GM12891 (cell line): ENCODE data around the gene KCNMA1.

Source experiments
- DNase-seq: peaks from one replicate; pipeline ENCODE4 v3.0.0; 2011; ENCODE audit warnings: low spot score; ENCODE audit not compliant: insufficient read length
- FAIRE-seq: peaks from 2 replicates; lab custom pipeline; 2011; peaks lifted over from hg19 to GRCh38; lab: Jason Lieb, UNC
- PAX5 ChIP-seq: IDR thresholded peaks from 2 replicates; pipeline ENCODE4 v1.6.1; 2011; ENCODE audit warnings: low read length, moderate library complexity, mild to moderate bottlenecking; ENCODE audit not compliant: insufficient read depth, severe bottlenecking
- POLR2A ChIP-seq: IDR thresholded peaks from 2 replicates; pipeline ENCODE4 v1.6.1; 2011; ENCODE audit warnings: low read depth, low read length, control low read depth
- POLR2AphosphoS5 ChIP-seq: IDR thresholded peaks from 2 replicates; pipeline ENCODE4 v1.6.1; 2011; ENCODE audit warnings: low read depth, low read length, control low read depth
- POU2F2 ChIP-seq: IDR thresholded peaks from 2 replicates; pipeline ENCODE4 v1.6.1; 2011; ENCODE audit warnings: low read depth, mild to moderate bottlenecking, control low read depth, low read length, moderate library complexity
- SPI1 ChIP-seq: IDR thresholded peaks from 2 replicates; pipeline ENCODE4 v1.6.1; 2011; ENCODE audit warnings: low read depth, low read length, control low read depth
- TAF1 ChIP-seq: IDR thresholded peaks from 2 replicates; pipeline ENCODE4 v1.6.1; 2011; ENCODE audit warnings: low read depth, low read length, control low read depth

KCNMA1 gene

GRCh38 chr10:77114181-77114821 is 523.3 kb downstream of the KCNMA1 start:
- FAIRE-seq, result no peak
- no peak for DNase-seq
- TF ChIP-seq POLR2AphosphoS5 (no peak), SPI1 (no peak), POLR2A (no peak), POU2F2 (no peak), PAX5 (no peak), TAF1 (no peak)

GRCh38 chr10:77111611-77112550 is 525.7 kb downstream of the KCNMA1 start:
- DNase-seq (peak; percentile 18), FAIRE-seq (peak; percentile 56)
- TF ChIP-seq POLR2AphosphoS5 (no peak), TAF1 (no peak), POLR2A (no peak), PAX5 (no peak), POU2F2 (no peak), SPI1 (no peak)

- no peak for DNase-seq
- FAIRE-seq, result no peak
- no peak for TF ChIP-seq SPI1
Measured at GRCh38 chr10:77110757-77111156, 526.9 kb downstream of the KCNMA1 start.

GRCh38 chr10:77109351-77109994 is 528.1 kb downstream of the KCNMA1 start:
- TF ChIP-seq SPI1 (no peak), POU2F2 (no peak), PAX5 (no peak), POLR2AphosphoS5 (no peak), POLR2A (no peak), TAF1 (no peak)
- no peak for FAIRE-seq
- DNase-seq, result no peak

GRCh38 chr10:77106676-77107075 is 530.9 kb downstream of the KCNMA1 start:
- no peak for FAIRE-seq
- DNase-seq, result no peak
- no peak for TF ChIP-seq POLR2AphosphoS5
- no peak for TF ChIP-seq TAF1
- TF ChIP-seq PAX5, result no peak
- no peak for TF ChIP-seq SPI1
- no peak for TF ChIP-seq POU2F2
- no peak for TF ChIP-seq POLR2A

GRCh38 chr10:77105761-77106221 is 531.8 kb downstream of the KCNMA1 start:
- DNase-seq, result no peak
- TF ChIP-seq POLR2AphosphoS5 (no peak), SPI1 (no peak), PAX5 (no peak), POLR2A (no peak), TAF1 (no peak), POU2F2 (no peak)
- no peak for FAIRE-seq

GRCh38 chr10:77104459-77104980 is 533.1 kb downstream of the KCNMA1 start:
- no peak for DNase-seq
- TF ChIP-seq TAF1 (no peak), POLR2A (no peak), SPI1 (no peak), POU2F2 (no peak), PAX5 (no peak), POLR2AphosphoS5 (no peak)
- FAIRE-seq, result no peak

- TF ChIP-seq PAX5 (no peak), SPI1 (no peak), POLR2AphosphoS5 (no peak), POU2F2 (no peak), TAF1 (no peak), POLR2A (no peak)
- DNase-seq (no peak), FAIRE-seq (no peak)
Measured at GRCh38 chr10:77103213-77103612, 534.4 kb downstream of the KCNMA1 start.

- DNase-seq (no peak), FAIRE-seq (no peak)
Measured at GRCh38 chr10:77101341-77101740, 536.3 kb downstream of the KCNMA1 start.

More at GRCh38 chr10:77101341-77101740, 536.3 kb downstream of the KCNMA1 start:
- TF ChIP-seq SPI1 (no peak), POU2F2 (no peak), POLR2AphosphoS5 (no peak)
